Esophagus squamous epithelium (tissue), 4 donors: Measurements from ENCODE around the gene MICAL3.

Source experiments
- POLR2A ChIP-seq, 4 donors: fragments of 450-650 bp; IDR thresholded peaks; one replicate each; pipeline ENCODE4 v1.6.1; 2017; ENCODE audit warnings: antibody characterized with exemption in 4 of 4, mild to moderate bottlenecking in 4 of 4, moderate library complexity in 3 of 4
- TF ChIP-seq, protein P1 (sequence below), 6 experiments: fragments of 450-650 bp in 4 of 6; fragments of 200-600 bp in 2 of 6; sonication (generic) in 2 of 6; IDR thresholded peaks; one replicate each; pipeline ENCODE4 v1.5.1; 2016 to 2019; ENCODE audit warnings: antibody characterized with exemption in 6 of 6, mild to moderate bottlenecking in 4 of 6, moderate library complexity in 4 of 6

- no peak for TF ChIP-seq POLR2A (IDR thresholded peaks at IDR 0.05)
- TF ChIP-seq, protein P1, sequence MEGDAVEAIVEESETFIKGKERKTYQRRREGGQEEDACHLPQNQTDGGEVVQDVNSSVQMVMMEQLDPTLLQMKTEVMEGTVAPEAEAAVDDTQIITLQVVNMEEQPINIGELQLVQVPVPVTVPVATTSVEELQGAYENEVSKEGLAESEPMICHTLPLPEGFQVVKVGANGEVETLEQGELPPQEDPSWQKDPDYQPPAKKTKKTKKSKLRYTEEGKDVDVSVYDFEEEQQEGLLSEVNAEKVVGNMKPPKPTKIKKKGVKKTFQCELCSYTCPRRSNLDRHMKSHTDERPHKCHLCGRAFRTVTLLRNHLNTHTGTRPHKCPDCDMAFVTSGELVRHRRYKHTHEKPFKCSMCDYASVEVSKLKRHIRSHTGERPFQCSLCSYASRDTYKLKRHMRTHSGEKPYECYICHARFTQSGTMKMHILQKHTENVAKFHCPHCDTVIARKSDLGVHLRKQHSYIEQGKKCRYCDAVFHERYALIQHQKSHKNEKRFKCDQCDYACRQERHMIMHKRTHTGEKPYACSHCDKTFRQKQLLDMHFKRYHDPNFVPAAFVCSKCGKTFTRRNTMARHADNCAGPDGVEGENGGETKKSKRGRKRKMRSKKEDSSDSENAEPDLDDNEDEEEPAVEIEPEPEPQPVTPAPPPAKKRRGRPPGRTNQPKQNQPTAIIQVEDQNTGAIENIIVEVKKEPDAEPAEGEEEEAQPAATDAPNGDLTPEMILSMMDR (IDR thresholded peaks at IDR 0.05) = no peak
Observed at GRCh38 chr22:17741866-17742526, 282.4 kb downstream of the MICAL3 start.
